Bronchial epithelial cell (primary cell): Measurements from ENCODE around the gene PDAP1. TPM values are rescaled to one million over a fixed set of nuclear protein-coding genes. Genes with fewer than 3 reads are reported as not detected.
"Not testable (repeated sequence)": the region's sequence is repeated elsewhere in the genome, so short reads cannot be mapped to it uniquely, and the experiment has no call there.

Experiments used
- DNase-seq: peaks from one replicate; pipeline ENCODE4 v3.0.0-alpha.2; 2010; ENCODE audit warnings: low read depth
- FAIRE-seq: peaks from 2 replicates; lab custom pipeline; 2011; peaks lifted over from hg19 to GRCh38; lab: Jason Lieb, UNC
- H3K27me3 ChIP-seq: 2 replicates; pipeline ENCODE4 v1.5.1; 2011; ENCODE audit warnings: low read length; ENCODE audit not compliant: control insufficient read depth, insufficient read depth
- H3K36me3 ChIP-seq: 2 replicates; pipeline ENCODE4 v1.5.1; 2011; ENCODE audit warnings: low read length; ENCODE audit not compliant: control insufficient read depth, insufficient read depth
- H3K4me3 ChIP-seq: 2 replicates; pipeline ENCODE4 v1.5.1; 2011; ENCODE audit warnings: mild to moderate bottlenecking, low read depth, low read length, control low read depth
- total RNA-seq: library from RNA; depleted of rRNA; stranded (reverse); fragments of >200 nt; gene quantifications from 2 replicates; pipeline ENCODE4 v1.2.1, GENCODE V29; 2014
- TF ChIP-seq, protein P1 (sequence below): IDR thresholded peaks from 2 replicates; pipeline ENCODE4 v1.5.1; 2011; ENCODE audit warnings: mild to moderate bottlenecking, moderate library complexity, low read length, control low read depth, inconsistent platforms; ENCODE audit not compliant: insufficient read depth, severe bottlenecking

PDAP1 gene
- total RNA-seq, 1 donor from 2014 or later: 38.2 TPM

DNA sequence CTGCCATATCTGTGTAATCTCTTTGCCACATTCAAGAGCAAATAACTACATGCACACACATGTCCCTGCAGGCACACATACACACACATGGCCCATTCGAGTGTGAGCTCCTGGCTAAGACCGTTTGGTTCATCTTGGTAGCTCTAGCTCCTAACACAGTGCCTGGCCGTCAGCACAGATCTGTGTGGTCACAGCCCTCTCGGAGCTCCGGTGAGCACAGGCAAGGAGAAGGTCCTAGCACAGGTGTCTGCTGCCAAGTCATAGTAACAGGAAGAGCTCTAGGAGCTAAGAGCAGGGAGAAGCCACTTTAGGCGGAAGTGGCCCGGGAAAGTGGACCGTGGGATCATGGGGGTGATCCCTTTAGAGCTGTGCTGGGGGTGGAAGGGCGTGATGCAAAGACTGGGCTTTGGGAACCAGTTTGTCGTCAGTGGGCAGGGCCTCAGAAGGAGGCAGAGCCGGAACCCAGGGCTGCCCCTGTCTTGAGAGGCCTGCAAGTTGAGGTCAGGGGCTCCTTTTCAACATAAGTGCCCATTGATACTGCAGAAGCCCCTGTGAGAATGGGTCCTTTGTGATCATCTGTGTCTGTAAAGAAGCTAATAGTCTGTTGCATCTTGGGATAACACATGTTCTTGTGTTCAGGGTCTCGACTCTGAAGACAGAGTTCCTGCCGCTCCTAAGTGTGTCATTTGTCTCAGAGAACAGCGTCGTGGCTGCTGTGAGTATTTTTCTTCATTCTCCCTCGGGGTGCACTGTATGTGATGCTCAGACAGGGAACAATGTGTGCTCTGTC lies 50.5 kb downstream of the PDAP1 start:
- DNase-seq (no peak), FAIRE-seq (no peak)
- H3K4me3 ChIP-seq: no peak overlapping the region
- TF ChIP-seq, protein P1, sequence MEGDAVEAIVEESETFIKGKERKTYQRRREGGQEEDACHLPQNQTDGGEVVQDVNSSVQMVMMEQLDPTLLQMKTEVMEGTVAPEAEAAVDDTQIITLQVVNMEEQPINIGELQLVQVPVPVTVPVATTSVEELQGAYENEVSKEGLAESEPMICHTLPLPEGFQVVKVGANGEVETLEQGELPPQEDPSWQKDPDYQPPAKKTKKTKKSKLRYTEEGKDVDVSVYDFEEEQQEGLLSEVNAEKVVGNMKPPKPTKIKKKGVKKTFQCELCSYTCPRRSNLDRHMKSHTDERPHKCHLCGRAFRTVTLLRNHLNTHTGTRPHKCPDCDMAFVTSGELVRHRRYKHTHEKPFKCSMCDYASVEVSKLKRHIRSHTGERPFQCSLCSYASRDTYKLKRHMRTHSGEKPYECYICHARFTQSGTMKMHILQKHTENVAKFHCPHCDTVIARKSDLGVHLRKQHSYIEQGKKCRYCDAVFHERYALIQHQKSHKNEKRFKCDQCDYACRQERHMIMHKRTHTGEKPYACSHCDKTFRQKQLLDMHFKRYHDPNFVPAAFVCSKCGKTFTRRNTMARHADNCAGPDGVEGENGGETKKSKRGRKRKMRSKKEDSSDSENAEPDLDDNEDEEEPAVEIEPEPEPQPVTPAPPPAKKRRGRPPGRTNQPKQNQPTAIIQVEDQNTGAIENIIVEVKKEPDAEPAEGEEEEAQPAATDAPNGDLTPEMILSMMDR: no peak
- no peaks in the 10 kb centered on the region for H3K27me3 ChIP-seq
- H3K36me3 ChIP-seq: peaks cover 26% of the 10 kb centered on the region

DNA sequence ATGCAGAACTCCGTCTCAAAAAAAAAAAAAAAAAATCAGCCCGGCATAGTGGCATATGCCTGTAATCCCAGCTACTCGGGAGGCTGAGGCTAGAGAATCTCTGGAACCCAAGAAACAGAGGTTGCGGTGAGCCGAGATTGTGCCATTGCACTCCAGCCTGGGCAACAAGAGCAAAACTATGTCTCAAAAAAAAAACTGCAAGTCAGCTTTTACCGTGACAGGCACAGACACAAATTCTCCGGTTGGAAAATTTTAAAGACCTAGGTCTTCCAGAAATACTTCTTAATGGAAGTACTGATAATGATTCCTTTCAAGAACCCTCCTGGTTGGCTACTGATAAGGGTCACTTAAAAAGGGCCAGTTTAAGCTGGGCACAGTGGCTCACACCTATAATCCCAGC lies 53.3 kb downstream of the PDAP1 start:
- no peak for FAIRE-seq
- DNase-seq: no peak

DNA sequence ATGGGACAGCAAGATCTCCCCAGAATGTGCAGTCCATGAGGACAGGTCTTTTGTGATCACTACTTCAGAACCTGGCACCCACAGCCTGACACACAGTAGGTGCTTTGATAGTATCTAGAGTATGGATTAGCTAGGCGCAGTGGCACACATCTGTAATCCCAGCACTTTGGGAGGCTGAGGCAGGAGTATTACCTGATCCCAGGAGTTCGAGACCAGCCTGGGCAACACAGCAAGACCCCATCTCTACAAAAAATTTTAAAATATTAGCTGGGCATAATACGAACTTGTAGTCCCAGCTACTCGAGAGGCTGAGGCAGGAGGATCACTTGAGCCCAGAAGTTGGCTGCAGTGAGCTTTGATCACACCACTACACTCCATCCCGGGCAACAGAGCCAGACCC lies 56.1 kb downstream of the PDAP1 start:
- no peaks in the 10 kb centered on the region for H3K27me3 ChIP-seq
- no peak overlapping the region for H3K4me3 ChIP-seq
- DNase-seq: no peak
- peaks cover 19% of the 10 kb centered on the region for H3K36me3 ChIP-seq
- TF ChIP-seq, protein P1: no peak
- FAIRE-seq: no peak

More for the DNA sequence above, 53.3 kb downstream of the PDAP1 start:
- Histone ChIP-seq H3K27me3 (no peaks in the 10 kb centered on the region), H3K36me3 (peaks cover 29% of the 10 kb centered on the region), H3K4me3 (no peak overlapping the region)
- TF ChIP-seq, protein P1: no peak

DNA sequence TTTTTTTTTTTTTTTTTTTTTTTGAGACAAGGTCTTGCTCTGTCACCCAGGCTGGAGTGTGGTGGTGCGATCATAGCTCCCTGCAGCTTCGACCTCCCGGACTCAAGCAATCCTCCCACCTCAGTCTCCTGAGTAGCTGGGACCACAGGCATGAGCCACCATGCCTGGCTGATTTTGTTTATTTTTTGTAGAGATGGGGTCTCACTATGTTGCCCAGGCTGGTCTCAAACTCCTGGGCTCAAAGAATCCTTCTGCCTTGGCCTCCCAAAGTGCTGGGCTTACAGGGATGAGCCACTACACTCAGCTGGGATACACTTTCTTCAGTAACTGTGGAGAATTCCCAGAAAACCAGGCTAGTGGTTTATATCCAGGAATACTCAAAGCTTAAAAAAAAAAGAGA lies 57.8 kb downstream of the PDAP1 start:
- DNase-seq, H3K4me3 ChIP-seq, FAIRE-seq, H3K27me3 ChIP-seq: not testable (repeated sequence)
- H3K36me3 ChIP-seq: peaks cover 24% of the 10 kb centered on the region

Other genes starting within 250 kb of the PDAP1 start
- 0.77 and 1.8 TPM in 2 replicates for gene KPNA7, start 200.5 kb downstream of the PDAP1 start, total RNA-seq
- 0.26 and 0.53 TPM in 2 replicates for gene MYH16, start 135.8 kb downstream of the PDAP1 start, total RNA-seq
- 234 and 269 TPM in 2 replicates for gene ARPC1A, start 82.7 kb downstream of the PDAP1 start, total RNA-seq
- gene ARPC1B, start 33.9 kb downstream of the PDAP1 start, total RNA-seq: 336 and 569 TPM in 2 replicates
- 121 and 232 TPM in 2 replicates for gene BUD31, start 372 bp upstream of the PDAP1 start, total RNA-seq
- 10.6 and 11.3 TPM in 2 replicates for gene PTCD1, start 30.2 kb upstream of the PDAP1 start, total RNA-seq
- gene CPSF4, start 30.3 kb upstream of the PDAP1 start, total RNA-seq: 48.3 and 54.5 TPM in 2 replicates
- 241 and 333 TPM in 2 replicates for gene ATP5MF, start 57.6 kb upstream of the PDAP1 start, total RNA-seq
- gene ZNF789, start 64.3 kb upstream of the PDAP1 start, total RNA-seq: 2.9 and 4.1 TPM in 2 replicates
- 20.4 and 24.2 TPM in 2 replicates for gene ZNF394, start 91.7 kb upstream of the PDAP1 start, total RNA-seq
- gene ZKSCAN5, start 96.1 kb upstream of the PDAP1 start, total RNA-seq: 10.3 and 10.5 TPM in 2 replicates
- gene FAM200A, start 143.5 kb upstream of the PDAP1 start, total RNA-seq: 4.5 and 5.5 TPM in 2 replicates
- 46.6 and 51.1 TPM in 2 replicates for gene ZNF655, start 150.0 kb upstream of the PDAP1 start, total RNA-seq
- 0.53 and 0.77 TPM in 2 replicates for gene TMEM225B, start 189.7 kb upstream of the PDAP1 start, total RNA-seq
- 12.4 and 13.8 TPM in 2 replicates for gene ZSCAN25, start 208.3 kb upstream of the PDAP1 start, total RNA-seq